Measurements from ENCODE around the gene DOK7. TPM values are rescaled to one million over a fixed set of nuclear protein-coding genes. Genes with fewer than 3 reads are reported as not detected.

The DOK7 gene
- total and polyA plus RNA-seq, 2 donors (not counting 3 experiments of a cell fraction or from before 2014, with no cell fraction given) = not detected

GRCh38 chr4:3483471-3483921 is 20.4 kb downstream of the DOK7 start:
- no peak overlapping the region for H3K27ac ChIP-seq (ENCODE audit: insufficient read depth, low read depth, low read length)
- POLR2A ChIA-PET = no interaction called here
- CTCF ChIA-PET = no interaction called here
- H3K36me3 ChIP-seq (ENCODE audit: control insufficient read depth in 2 of 2, extremely low read depth in 1 of 2, insufficient read depth in 2 of 2, low read length in 2 of 2) = no peaks in the 10 kb centered on the region
- no peaks in the 10 kb centered on the region for H3K4me1 ChIP-seq (ENCODE audit: control insufficient read depth, extremely low read depth, insufficient read depth, low read length)
- peaks cover 2 to 14% of the 10 kb centered on the region in 2 experiments for H3K27me3 ChIP-seq (ENCODE audit: control insufficient read depth in 2 of 2, insufficient read depth in 2 of 2, low read length in 2 of 2)
- no peak overlapping the region for H3K4me2 ChIP-seq (ENCODE audit: insufficient read depth, low read length)
- dilution Hi-C loops (cut with MboI; ENCODE audit: extremely low pct_ligation_motif_present, low sequenced_read_pairs) = no loop called here
- H3K9me1 ChIP-seq (replicated peaks; ENCODE audit: control insufficient read depth, extremely low read depth, insufficient read depth, low read length) = no peaks in the 10 kb centered on the region
- H3K9ac ChIP-seq (replicated peaks; ENCODE audit: extremely low read depth, insufficient read depth, low read length) = no peak overlapping the region
- no peaks in the 10 kb centered on the region for H3K79me2 ChIP-seq (ENCODE audit: control insufficient read depth, insufficient read depth, low read length)
- BruUV-seq (replicated peaks) = no TSS peak
- DNase-seq (ENCODE audit: low read depth, low spot score) (no peak), FAIRE-seq (no peak)
- no peak overlapping the region for H3K4me3 ChIP-seq (replicated peaks in 1 of 3; ENCODE audit: insufficient read depth in 1 of 3, low read depth in 1 of 3, low read length in 3 of 3)
- no peaks in the 10 kb centered on the region for H3K9me3 ChIP-seq (replicated peaks; ENCODE audit: control insufficient read depth, insufficient read depth, low read length)
- intact Hi-C loops (cut with micrococcal nuclease) = loop anchor here (10.0 kb wide), 1 partner anchor 461 kb away; no protein-coding TSS in a partner anchor
- TF ChIP-seq MAX (IDR thresholded peaks at IDR 0.05; ENCODE audit: insufficient read depth, insufficient read length) (no peak), MYC (IDR thresholded peaks at IDR 0.05; ENCODE audit: low read depth, low read length) (no peak), FOS (IDR thresholded peaks at IDR 0.05; ENCODE audit: borderline replicate concordance, insufficient read depth, low read length) (no peak), POLR2A (IDR thresholded peaks at IDR 0.05; ENCODE audit: low read depth, low read length) (no peak), POLR2AphosphoS5 (IDR thresholded peaks at IDR 0.05; ENCODE audit: insufficient read depth, low read depth, low read length) (no peak), GATA2 (IDR thresholded peaks at IDR 0.05; ENCODE audit: insufficient read depth, insufficient read length, low read depth, low read length) (no peak), EZH2 (IDR thresholded peaks at IDR 0.05; ENCODE audit: borderline replicate concordance, low read depth, low read length, severe bottlenecking) (no peak)
- TF ChIP-seq, protein P1, sequence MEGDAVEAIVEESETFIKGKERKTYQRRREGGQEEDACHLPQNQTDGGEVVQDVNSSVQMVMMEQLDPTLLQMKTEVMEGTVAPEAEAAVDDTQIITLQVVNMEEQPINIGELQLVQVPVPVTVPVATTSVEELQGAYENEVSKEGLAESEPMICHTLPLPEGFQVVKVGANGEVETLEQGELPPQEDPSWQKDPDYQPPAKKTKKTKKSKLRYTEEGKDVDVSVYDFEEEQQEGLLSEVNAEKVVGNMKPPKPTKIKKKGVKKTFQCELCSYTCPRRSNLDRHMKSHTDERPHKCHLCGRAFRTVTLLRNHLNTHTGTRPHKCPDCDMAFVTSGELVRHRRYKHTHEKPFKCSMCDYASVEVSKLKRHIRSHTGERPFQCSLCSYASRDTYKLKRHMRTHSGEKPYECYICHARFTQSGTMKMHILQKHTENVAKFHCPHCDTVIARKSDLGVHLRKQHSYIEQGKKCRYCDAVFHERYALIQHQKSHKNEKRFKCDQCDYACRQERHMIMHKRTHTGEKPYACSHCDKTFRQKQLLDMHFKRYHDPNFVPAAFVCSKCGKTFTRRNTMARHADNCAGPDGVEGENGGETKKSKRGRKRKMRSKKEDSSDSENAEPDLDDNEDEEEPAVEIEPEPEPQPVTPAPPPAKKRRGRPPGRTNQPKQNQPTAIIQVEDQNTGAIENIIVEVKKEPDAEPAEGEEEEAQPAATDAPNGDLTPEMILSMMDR (IDR thresholded peaks at IDR 0.05; ENCODE audit: extremely low read depth in 1 of 2, insufficient read depth in 1 of 2, low read depth in 1 of 2, low read length in 2 of 2) = no peak
- no peaks in the 10 kb centered on the region for H4K20me1 ChIP-seq (replicated peaks; ENCODE audit: control insufficient read depth, extremely low read depth, insufficient read depth, low read length)
- no peak overlapping the region for H2AFZ ChIP-seq (ENCODE audit: low read depth, low read length)

Measured in endothelial cell of umbilical vein (primary cell).